ENCODE results near the gene GULP1. TPM values are rescaled to one million over a fixed set of nuclear protein-coding genes. Genes with fewer than 3 reads are reported as not detected.

Gene GULP1, protein sequence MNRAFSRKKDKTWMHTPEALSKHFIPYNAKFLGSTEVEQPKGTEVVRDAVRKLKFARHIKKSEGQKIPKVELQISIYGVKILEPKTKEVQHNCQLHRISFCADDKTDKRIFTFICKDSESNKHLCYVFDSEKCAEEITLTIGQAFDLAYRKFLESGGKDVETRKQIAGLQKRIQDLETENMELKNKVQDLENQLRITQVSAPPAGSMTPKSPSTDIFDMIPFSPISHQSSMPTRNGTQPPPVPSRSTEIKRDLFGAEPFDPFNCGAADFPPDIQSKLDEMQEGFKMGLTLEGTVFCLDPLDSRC
- total RNA-seq (10 to 100 TPM in 3 of 7 donors, 1 to 10 TPM in 4; 6.2 to 16.6 (median 7.0) TPM), polyA plus RNA-seq (1 to 10 TPM in 2 of 3 donors, under 1 TPM in 1; 0.83 to 2.1 (median 1.3) TPM)
- long read RNA-seq, donor 1, partial matches to known transcripts: 0 of 5 reads
- long read RNA-seq, donor 1, other reads (novel, unspliced or antisense): 0 of 5 reads
- long read RNA-seq, donor 2, partial matches to known transcripts: 0 of 1 reads
- long read RNA-seq, donor 2, other reads (novel, unspliced or antisense): 0 of 1 reads

DNA sequence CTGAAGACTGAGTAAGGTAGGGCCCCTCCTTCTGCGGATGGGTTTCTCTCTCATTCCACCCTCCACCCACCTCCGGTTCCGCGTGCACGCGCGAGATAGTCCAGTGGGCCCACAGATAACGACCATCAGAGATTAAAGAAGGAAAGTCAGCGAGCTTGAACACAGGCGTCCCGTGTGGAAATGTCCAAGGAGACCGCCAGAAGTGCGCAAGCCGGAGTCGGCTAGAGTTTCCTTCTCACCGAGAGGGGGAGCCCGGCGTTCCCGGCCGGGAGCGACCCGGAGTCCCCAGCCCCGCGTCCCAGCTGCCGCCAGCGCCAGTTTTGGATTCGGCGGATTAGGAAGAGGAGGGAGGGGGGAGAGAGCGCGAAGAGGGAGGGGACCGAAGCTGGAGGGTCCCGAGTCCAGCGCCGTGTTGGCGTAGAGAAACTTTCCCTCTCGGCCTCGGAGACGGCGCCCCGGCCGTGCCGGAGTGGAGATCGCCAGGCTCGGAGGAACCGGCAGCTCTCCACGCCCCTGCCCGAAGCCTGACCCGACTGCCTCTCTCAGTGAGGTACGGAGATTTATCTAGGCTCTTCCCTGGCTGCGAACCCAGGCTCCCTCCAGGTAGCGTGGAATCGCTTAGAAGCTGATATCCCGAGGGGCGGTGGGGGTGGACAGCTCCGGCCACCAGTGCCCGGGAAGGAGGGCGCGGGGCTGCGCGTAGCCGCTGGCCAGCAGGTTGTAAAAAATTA is at the start of gene GULP1:
TSS of gene GULP1 (plus strand) at position 258 of the 731 bp plus-strand sequence. CDS start 185,829 bp downstream, outside the sequence.
- H3K4me1 ChIP-seq: peaks cover 0 to 18% (median 6%) of the 10 kb centered on the region in 6 donors
- peak within 1 kb of the TSS; percentile 49 to 85 (median 78) for H3K27ac ChIP-seq
- peak within 1 kb of the TSS; percentile 23 to 73 (median 46) for H3K4me3 ChIP-seq
- H3K9me3 ChIP-seq: no peaks in the 10 kb centered on the region
- no peaks in the 10 kb centered on the region for H3K36me3 ChIP-seq
- peaks cover 0 to 36% (median 10%) of the 10 kb centered on the region in 7 donors for H3K27me3 ChIP-seq (replicated peaks in 1 of 7)
- DNase-seq: peak; percentile 77
- TF ChIP-seq, protein P1, sequence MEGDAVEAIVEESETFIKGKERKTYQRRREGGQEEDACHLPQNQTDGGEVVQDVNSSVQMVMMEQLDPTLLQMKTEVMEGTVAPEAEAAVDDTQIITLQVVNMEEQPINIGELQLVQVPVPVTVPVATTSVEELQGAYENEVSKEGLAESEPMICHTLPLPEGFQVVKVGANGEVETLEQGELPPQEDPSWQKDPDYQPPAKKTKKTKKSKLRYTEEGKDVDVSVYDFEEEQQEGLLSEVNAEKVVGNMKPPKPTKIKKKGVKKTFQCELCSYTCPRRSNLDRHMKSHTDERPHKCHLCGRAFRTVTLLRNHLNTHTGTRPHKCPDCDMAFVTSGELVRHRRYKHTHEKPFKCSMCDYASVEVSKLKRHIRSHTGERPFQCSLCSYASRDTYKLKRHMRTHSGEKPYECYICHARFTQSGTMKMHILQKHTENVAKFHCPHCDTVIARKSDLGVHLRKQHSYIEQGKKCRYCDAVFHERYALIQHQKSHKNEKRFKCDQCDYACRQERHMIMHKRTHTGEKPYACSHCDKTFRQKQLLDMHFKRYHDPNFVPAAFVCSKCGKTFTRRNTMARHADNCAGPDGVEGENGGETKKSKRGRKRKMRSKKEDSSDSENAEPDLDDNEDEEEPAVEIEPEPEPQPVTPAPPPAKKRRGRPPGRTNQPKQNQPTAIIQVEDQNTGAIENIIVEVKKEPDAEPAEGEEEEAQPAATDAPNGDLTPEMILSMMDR (IDR thresholded peaks at IDR 0.05 in 8 of 11, conservative IDR thresholded peaks at IDR 0.05 in 3 of 11): peak in 9 of 11 experiments; percentile 13 to 59 (median 35)
- TF ChIP-seq POLR2AphosphoS5 (IDR thresholded peaks at IDR 0.05) (peak in 2 of 3 donors; percentile 38 to 44), POLR2A (IDR thresholded peaks at IDR 0.05) (no peak)
- 1 to 7% (median 3%) methylated on average over 31 to 61 of the region's 61 CpGs for WGBS, 5 donors
- intact Hi-C loops (cut with DNase I; ENCODE audit: low total_unique reads): loop anchor here (10.0 kb wide), 1 partner anchor 83 kb away; no protein-coding TSS in a partner anchor

DNA sequence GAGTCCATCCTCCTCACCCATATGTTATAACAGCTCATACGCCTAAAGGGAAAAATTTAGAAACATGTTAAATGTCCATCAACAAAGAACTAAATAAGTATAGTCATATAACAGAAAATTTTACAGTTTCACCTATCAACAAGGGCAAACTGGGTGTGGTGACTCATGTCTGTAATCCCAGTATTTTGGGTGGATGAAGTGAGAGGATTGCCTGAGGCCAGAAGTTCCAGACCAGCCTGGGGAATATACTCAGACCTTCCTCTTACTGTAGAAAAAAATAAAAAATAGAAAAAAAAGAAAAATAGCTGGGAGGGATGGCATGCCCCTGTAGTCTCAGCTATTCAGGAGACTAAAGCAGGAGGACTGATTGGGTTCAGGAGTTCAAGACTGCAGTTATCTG is 48.3 kb upstream of the GULP1 start:
- Histone ChIP-seq H3K4me1 (no peaks in the 10 kb centered on the region), H3K9me3 (peaks cover 0 to 14% (median 6%) of the 10 kb centered on the region in 8 donors), H3K27ac (no peak overlapping the region), H3K4me3 (no peak overlapping the region), H3K27me3 (replicated peaks in 1 of 7) (no peaks in the 10 kb centered on the region), H3K36me3 (no peaks in the 10 kb centered on the region)
- no peak for DNase-seq
- no peak for TF ChIP-seq POLR2AphosphoS5 (IDR thresholded peaks at IDR 0.05)
- no peak for TF ChIP-seq POLR2A (IDR thresholded peaks at IDR 0.05)
- TF ChIP-seq, protein P1 (IDR thresholded peaks at IDR 0.05 in 8 of 11, conservative IDR thresholded peaks at IDR 0.05 in 3 of 11): no peak
- 80 to 98% (median 82%) methylated on average over 1 of the region's 1 CpG for WGBS, 5 donors
- intact Hi-C loops (cut with DNase I; ENCODE audit: low total_unique reads): no loop called here

DNA sequence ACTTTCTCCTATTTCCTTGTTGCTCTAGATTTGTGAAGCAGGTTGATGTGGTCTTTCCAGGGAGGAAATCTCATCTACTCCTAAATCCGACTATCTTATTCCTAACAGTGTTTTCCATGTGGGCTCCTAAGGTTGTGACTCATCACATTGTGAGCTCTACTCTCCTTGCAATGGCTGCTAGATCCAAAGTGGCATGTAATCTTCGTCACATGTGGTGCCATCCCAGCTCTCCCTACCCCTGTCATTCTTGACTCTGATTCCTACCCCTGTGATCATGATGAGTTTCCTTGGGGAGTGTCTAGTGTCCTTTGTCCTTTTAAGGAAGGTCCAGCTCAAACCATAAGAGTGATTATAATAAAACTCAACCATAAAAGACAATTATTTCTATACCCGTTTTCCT is 47.3 kb upstream of the GULP1 start:
- H3K27ac ChIP-seq: no peak overlapping the region
- H3K4me1 ChIP-seq: no peaks in the 10 kb centered on the region
- no peak for DNase-seq
- H3K27me3 ChIP-seq (replicated peaks in 1 of 7): no peaks in the 10 kb centered on the region
- no peak overlapping the region for H3K4me3 ChIP-seq
- no peaks in the 10 kb centered on the region for H3K36me3 ChIP-seq
- 78 to 96% (median 86%) methylated on average over 3 of the region's 3 CpGs for WGBS, 5 donors
- intact Hi-C loops (cut with DNase I; ENCODE audit: low total_unique reads): no loop called here
- TF ChIP-seq POLR2A (IDR thresholded peaks at IDR 0.05): no peak
- no peak for TF ChIP-seq POLR2AphosphoS5 (IDR thresholded peaks at IDR 0.05)
- TF ChIP-seq, protein P1 (IDR thresholded peaks at IDR 0.05 in 8 of 11, conservative IDR thresholded peaks at IDR 0.05 in 3 of 11): no peak
- peaks cover 0 to 5% (median 0%) of the 10 kb centered on the region in 8 donors for H3K9me3 ChIP-seq

Data from spleen (tissue), 13 donors.